ENCODE results near the gene SRPK2. TPM values are rescaled to one million over a fixed set of nuclear protein-coding genes. Genes with fewer than 3 reads are reported as not detected.

The SRPK2 gene
- total RNA-seq, 1 experiment from 2014 or later, result 50.5 TPM

GRCh38 chr7:105198223-105198622, 190.5 kb downstream of the SRPK2 start (continued):
- no peak for TF ChIP-seq STAT6 (CRISPR knock-in tag; conservative IDR thresholded peaks at IDR 0.05; ENCODE audit: low read depth)
- no peak for TF ChIP-seq MYBL2 (CRISPR knock-in tag; IDR thresholded peaks at IDR 0.05)
- TF ChIP-seq HMGA2 (CRISPR knock-in tag; IDR thresholded peaks at IDR 0.05), result no peak
- no peak for TF ChIP-seq E2F1 (CRISPR knock-in tag; IDR thresholded peaks at IDR 0.05)
- TF ChIP-seq CREB1 (CRISPR knock-in tag; IDR thresholded peaks at IDR 0.05), result no peak
- no peak for TF ChIP-seq ZNF512 (CRISPR knock-in tag; IDR thresholded peaks at IDR 0.05; ENCODE audit: borderline replicate concordance)
- no peak for TF ChIP-seq GTF2I (CRISPR knock-in tag; conservative IDR thresholded peaks at IDR 0.05)
- TF ChIP-seq ZNF425 (CRISPR knock-in tag; conservative IDR thresholded peaks at IDR 0.05), result no peak
- TF ChIP-seq ZNF396 (CRISPR knock-in tag; IDR thresholded peaks at IDR 0.05; ENCODE audit: borderline replicate concordance), result no peak
- no peak for TF ChIP-seq ETV6 (CRISPR knock-in tag; IDR thresholded peaks at IDR 0.05)

DNA sequence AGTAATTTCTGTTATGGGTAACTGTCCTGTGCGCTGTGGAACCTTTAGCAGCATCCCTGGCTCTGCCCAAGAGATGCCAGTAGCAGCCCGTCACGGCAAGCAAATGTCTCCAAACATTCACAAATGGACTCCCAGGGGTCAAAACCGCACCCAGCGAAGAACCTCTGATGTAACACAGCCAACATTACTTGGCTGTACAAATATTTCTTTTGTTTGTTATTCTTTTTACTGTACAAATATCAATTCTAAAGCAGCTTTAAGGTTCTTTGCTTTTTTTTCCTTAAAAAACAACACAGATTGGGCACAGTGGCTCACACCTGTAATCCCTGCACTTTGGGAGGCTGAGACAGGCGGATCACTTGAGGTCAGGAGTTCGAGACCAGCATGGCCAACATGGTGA, 192.2 kb downstream of the SRPK2 start:
- POLR2A ChIA-PET, result no interaction called here
- peak; percentile 45; the same call in 1 of the 2 replicates for TF ChIP-seq GABPB1 (CRISPR knock-in tag; IDR thresholded peaks at IDR 0.05)
- TF ChIP-seq NFE2L1 (CRISPR knock-in tag; IDR thresholded peaks at IDR 0.05), result no peak
- Mint-ChIP-seq H3K9me3 (no peaks in the 10 kb centered on the region), H3K36me3 (no peaks in the 10 kb centered on the region), H3K4me1 (peaks cover 4% of the 10 kb centered on the region), H3K27me3 (ENCODE audit: low read depth) (no peaks in the 10 kb centered on the region), H3K27ac (no peak overlapping the region), H3K4me3 (no peak overlapping the region)
- CTCF ChIA-PET, result no interaction called here
- ATAC-seq, result no peak
- no peak for DNase-seq (ENCODE audit: low spot score)

DNA sequence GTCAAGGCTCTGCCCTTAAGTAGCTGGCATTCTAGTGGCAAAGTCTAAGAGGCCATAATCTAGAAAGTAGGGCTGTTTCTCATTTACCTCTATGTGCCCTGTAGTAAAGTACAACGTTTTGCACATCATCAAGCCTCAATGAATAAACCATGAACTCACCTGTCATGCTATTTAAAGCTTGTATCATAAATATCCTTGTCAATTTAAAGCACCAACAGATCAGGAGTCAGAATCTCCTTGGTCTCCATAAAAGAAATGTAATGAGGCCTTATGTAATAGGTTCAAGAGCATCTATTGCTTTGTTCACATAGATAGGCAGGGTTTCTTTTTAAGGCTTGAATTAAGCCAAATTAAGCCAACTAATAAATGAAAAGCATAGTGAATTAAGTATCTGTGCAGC, 192.8 kb downstream of the SRPK2 start:
- Mint-ChIP-seq H3K27me3 (ENCODE audit: low read depth) (no peaks in the 10 kb centered on the region), H3K9me3 (no peaks in the 10 kb centered on the region), H3K36me3 (no peaks in the 10 kb centered on the region), H3K4me1 (peaks cover 4% of the 10 kb centered on the region), H3K27ac (no peak overlapping the region), H3K4me3 (no peak overlapping the region)
- CTCF ChIA-PET, result no interaction called here
- ATAC-seq, result no peak
- POLR2A ChIA-PET, result no interaction called here
- DNase-seq (ENCODE audit: low spot score), result no peak
- TF ChIP-seq NFYB (CRISPR knock-in tag; conservative IDR thresholded peaks at IDR 0.05; ENCODE audit: low read depth) (no peak), PRRX2 (CRISPR knock-in tag; IDR thresholded peaks at IDR 0.05) (no peak), ZNF317 (CRISPR knock-in tag; IDR thresholded peaks at IDR 0.05; ENCODE audit: borderline replicate concordance, low read depth) (no peak), ESRRA (CRISPR knock-in tag; IDR thresholded peaks at IDR 0.05; ENCODE audit: borderline replicate concordance) (no peak), OVOL2 (CRISPR knock-in tag; IDR thresholded peaks at IDR 0.05; ENCODE audit: borderline replicate concordance) (no peak), ZNF232 (CRISPR knock-in tag; IDR thresholded peaks at IDR 0.05) (no peak), ZNF512 (CRISPR knock-in tag; IDR thresholded peaks at IDR 0.05; ENCODE audit: borderline replicate concordance) (no peak), HMGA2 (CRISPR knock-in tag; IDR thresholded peaks at IDR 0.05) (no peak), MLX (CRISPR knock-in tag; IDR thresholded peaks at IDR 0.05) (no peak), JUN (CRISPR knock-in tag; IDR thresholded peaks at IDR 0.05) (no peak), ZNF425 (CRISPR knock-in tag; conservative IDR thresholded peaks at IDR 0.05) (no peak)
